Peyer's patch (tissue), 4 donors: Measurements from ENCODE around the gene ANO9.

Source experiments
- CTCF ChIP-seq, 6 experiments: fragments of 450-650 bp in 4 of 6; fragments of 200-600 bp in 2 of 6; sonication (generic) in 1 of 6; IDR thresholded peaks; one replicate each; pipeline ENCODE4 v1.5.1; 2017 to 2019; ENCODE audit warnings: antibody characterized with exemption in 6 of 6, mild to moderate bottlenecking in 3 of 6, moderate library complexity in 1 of 6
- POLR2A ChIP-seq, 2 donors: fragments of 450-650 bp; IDR thresholded peaks; one replicate each; pipeline ENCODE4 v1.5.1; 2017; ENCODE audit warnings: antibody characterized with exemption in 2 of 2, mild to moderate bottlenecking in 2 of 2, moderate library complexity in 2 of 2

- TF ChIP-seq POLR2A (IDR thresholded peaks at IDR 0.05) (no peak), CTCF (IDR thresholded peaks at IDR 0.05) (no peak)
These were observed 18.8 kb upstream of the ANO9 start for GRCh38 chr11:460331-461199.
